Epidermal melanocyte (primary cell): ENCODE measurements around the gene PITHD1.
"Not testable (repeated sequence)": the region's sequence is repeated elsewhere in the genome, so short reads cannot be mapped to it uniquely, and the experiment has no call there.

ENCODE experiments used
- DNase-seq: peaks from one replicate; pipeline ENCODE4 v3.0.0; 2011; ENCODE audit warnings: low spot score; ENCODE audit not compliant: insufficient read length

The PITHD1 gene

GRCh38 chr1:23825076-23825761 lies 47.0 kb downstream of the PITHD1 start, which contains the start of gene HMGCL:
Gene HMGCL (minus strand): TSS chr1:23825429. CDS start chr1:23825415, 14 bp downstream.
- peak; percentile 95 for DNase-seq

DNA sequence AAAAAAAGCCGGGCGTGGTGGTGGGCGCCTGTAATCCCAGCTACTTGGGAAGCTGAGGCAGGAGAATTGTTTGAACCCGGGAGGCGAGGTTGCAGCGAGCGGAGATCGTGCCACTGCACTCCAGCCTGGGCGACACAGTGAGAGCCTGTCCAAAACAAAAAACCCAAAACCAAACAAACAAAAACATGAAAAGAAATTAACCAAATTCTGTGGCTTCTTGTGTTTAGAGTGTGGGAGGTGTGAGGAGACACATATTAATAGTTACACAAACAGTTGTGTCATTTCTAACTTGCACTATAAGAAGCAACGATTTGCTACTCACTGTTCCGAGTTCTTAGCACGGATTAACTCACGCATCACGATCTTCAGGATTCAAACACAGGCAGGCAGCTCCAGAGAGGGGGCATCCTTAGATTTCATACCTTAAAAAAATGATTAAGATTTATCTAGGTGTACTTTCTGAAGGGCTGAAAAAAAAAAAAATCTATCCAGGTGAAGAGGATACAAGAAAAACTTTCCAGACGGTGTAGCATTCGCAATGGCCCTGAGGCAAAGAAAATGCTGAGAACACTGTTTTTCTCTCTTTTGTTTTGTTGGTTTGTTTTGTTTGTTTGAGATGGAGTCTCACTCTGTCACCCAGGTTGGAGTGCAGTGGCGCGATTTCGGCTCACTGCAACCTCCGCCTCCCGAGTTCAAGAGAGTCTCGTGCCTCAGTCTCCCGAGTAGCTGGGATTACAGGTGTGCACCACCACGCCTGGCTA lies 47.7 kb downstream of the PITHD1 start:
- no peak for DNase-seq

- DNase-seq = not testable (repeated sequence)
Observed at GRCh38 chr1:23826590-23826989, 48.4 kb downstream of the PITHD1 start.

GRCh38 chr1:23827717-23828116 lies 49.5 kb downstream of the PITHD1 start:
- no peak for DNase-seq

DNA sequence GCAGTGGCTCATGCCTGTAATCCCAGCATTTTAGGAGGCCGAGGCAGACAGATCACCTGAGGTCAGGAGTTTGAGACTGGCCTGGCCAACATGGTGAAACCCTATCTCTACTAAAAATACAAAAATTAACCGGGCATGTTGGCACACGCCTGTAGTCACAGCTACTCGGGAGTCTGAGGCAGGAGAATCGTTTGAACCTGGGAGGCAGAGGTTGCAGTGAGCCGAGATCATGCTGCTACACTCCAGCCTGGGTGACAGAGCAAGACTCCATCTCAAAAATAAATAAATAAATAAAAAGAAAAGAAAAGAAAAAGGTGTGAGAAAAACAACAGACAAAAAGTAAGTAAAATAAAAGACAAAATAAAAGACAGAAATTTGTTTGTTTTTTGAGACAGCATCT lies 55.9 kb downstream of the PITHD1 start:
- DNase-seq = not testable (repeated sequence)

DNA sequence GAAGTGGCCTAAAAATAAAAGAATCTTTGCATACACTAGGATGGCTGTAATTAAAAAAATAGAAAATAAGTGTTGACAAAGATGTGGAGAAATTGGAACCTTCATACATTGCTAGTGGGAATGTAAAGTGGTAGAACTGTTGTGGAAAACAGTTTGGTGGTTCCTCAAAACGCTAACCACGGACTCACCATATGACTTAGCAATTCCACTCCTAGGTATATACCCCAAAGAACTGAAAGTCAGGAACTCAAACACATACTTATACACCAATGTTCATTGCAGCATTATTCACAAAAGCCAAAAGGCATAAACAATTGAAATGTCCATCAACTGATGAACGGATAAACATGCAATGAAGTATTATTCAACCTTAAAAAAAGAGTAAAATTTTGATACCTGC lies 57.8 kb downstream of the PITHD1 start:
- no peak for DNase-seq
